Endodermal cell (in vitro differentiated cells): ENCODE measurements around the gene PGLYRP3. TPM values are rescaled to one million over a fixed set of nuclear protein-coding genes. Genes with fewer than 3 reads are reported as not detected.
A peak's percentile ranks its signal among the peaks of the same experiment; 100 is the strongest.

ENCODE experiments used
- DNase-seq: peaks from one replicate; pipeline ENCODE4 v3.0.0-alpha.2; 2017
- H3K27ac ChIP-seq: 2 replicates; pipeline ENCODE4 v1.5.1; 2013; ENCODE audit warnings: mild to moderate bottlenecking, low read depth, low read length, moderate library complexity
- H3K27me3 ChIP-seq: 2 replicates; pipeline ENCODE4 v1.6.1; 2013; ENCODE audit warnings: mild to moderate bottlenecking, low read length, moderate library complexity; ENCODE audit not compliant: insufficient read depth, control insufficient read depth, poor library complexity, severe bottlenecking
- H3K36me3 ChIP-seq: 2 replicates; pipeline ENCODE4 v1.7.0; 2013; ENCODE audit warnings: mild to moderate bottlenecking, low read length, moderate library complexity; ENCODE audit not compliant: control insufficient read depth, insufficient read depth
- H3K4me1 ChIP-seq: one replicate; pipeline ENCODE4 v1.7.0; 2013; ENCODE audit warnings: low read length; ENCODE audit not compliant: control insufficient read depth, insufficient read depth
- H3K4me3 ChIP-seq: 2 replicates; pipeline ENCODE4 v1.5.1; 2013; ENCODE audit warnings: mild to moderate bottlenecking, low read length, moderate library complexity
- H3K9ac ChIP-seq: 2 replicates; pipeline ENCODE4 v1.6.1; 2013; ENCODE audit warnings: mild to moderate bottlenecking, low read length, moderate library complexity; ENCODE audit not compliant: poor library complexity, severe bottlenecking; ENCODE audit errors: extremely low read depth
- H3K9me3 ChIP-seq: 2 replicates; pipeline ENCODE4 v1.6.1; 2013; ENCODE audit warnings: mild to moderate bottlenecking, low read length, moderate library complexity; ENCODE audit not compliant: control insufficient read depth
- H3K27ac Mint-ChIP-seq: 2 replicates; pipeline ENCODE4 v1.8.0; 2020; ENCODE audit warnings: mixed read lengths
- H3K27me3 Mint-ChIP-seq: 2 replicates; pipeline ENCODE4 v1.8.0; 2021; ENCODE audit warnings: mild to moderate bottlenecking, mixed read lengths; ENCODE audit not compliant: insufficient read depth
- H3K36me3 Mint-ChIP-seq: 2 replicates; pipeline ENCODE4 v1.8.0; 2020; ENCODE audit warnings: low read depth, mixed read lengths
- H3K4me1 Mint-ChIP-seq: 2 replicates; pipeline ENCODE4 v1.8.0; 2020; ENCODE audit warnings: mixed read lengths
- H3K4me3 Mint-ChIP-seq: 2 replicates; pipeline ENCODE4 v1.8.0; 2020; ENCODE audit warnings: mild to moderate bottlenecking, moderate library complexity, mixed read lengths
- H3K9me3 Mint-ChIP-seq: 2 replicates; pipeline ENCODE4 v1.8.0; 2020; ENCODE audit warnings: mild to moderate bottlenecking, mixed read lengths
- CTCF ChIP-seq: fragments of 200-600 bp; sonication (generic); conservative IDR thresholded peaks from 2 replicates; pipeline ENCODE4 v1.5.0; 2021; ENCODE audit warnings: antibody characterized with exemption, mild to moderate bottlenecking
- WGBS, 2 experiments: methylation state at CpG; one replicate each; pipeline versions ENCODE4 v1.1.5 to v1.1.7; 2013; ENCODE audit warnings: missing lambda C conversion rate in 2 of 2, mixed read lengths in 1 of 2; ENCODE audit not compliant: insufficient coverage in 1 of 2, insufficient read length in 1 of 2; 5-methylcytosine and 5-hydroxymethylcytosine counted together
- total RNA-seq, 2 donors: library from RNA; stranded (reverse); fragmentation: NEBNext Ultra II Directional in 1 of 2; extraction: Animal tissue kit (Norgen Biotek cat#: 25700) in 1 of 2; gene quantifications; 2 replicates in 1 of 2; 3 replicates in 1 of 2; pipeline ENCODE4 v1.2.1, GENCODE V29; 2021

The PGLYRP3 gene
- total RNA-seq, 2 donors from 2014 or later, result not detected

- 89 to 91% methylated on average over 3 of the region's 3 CpGs for WGBS, 2 experiments
Measured at GRCh38 chr1:153358691-153358975, 45.9 kb upstream of the PGLYRP3 start.

GRCh38 chr1:153357853-153358690 is 45.3 kb upstream of the PGLYRP3 start, which contains the start of gene S100A9:
Gene S100A9, plus strand, starts transcription at chr1:153357854. Its CDS starts 430 bp downstream, at chr1:153358284.
- Mint-ChIP-seq H3K4me3 (no peak within 1 kb of the TSS), H3K4me1 (no peaks in the 10 kb centered on the region), H3K9me3 (no peaks in the 10 kb centered on the region), H3K36me3 (no peaks in the 10 kb centered on the region), H3K27me3 (peaks cover 4% of the 10 kb centered on the region), H3K27ac (no peak within 1 kb of the TSS)
- H3K27ac ChIP-seq, result no peak within 1 kb of the TSS
- no peaks in the 10 kb centered on the region for H3K9me3 ChIP-seq
- peak; percentile 32 for DNase-seq
- no peak for TF ChIP-seq CTCF
- no peak within 1 kb of the TSS for H3K9ac ChIP-seq
- no peaks in the 10 kb centered on the region for H3K36me3 ChIP-seq
- H3K27me3 ChIP-seq, result no peaks in the 10 kb centered on the region
- H3K4me1 ChIP-seq, result no peaks in the 10 kb centered on the region
- H3K4me3 ChIP-seq, result no peak within 1 kb of the TSS
- WGBS, 2 experiments, result 87 to 88% methylated on average over 10 to 11 of the region's 11 CpGs

More at GRCh38 chr1:153358691-153358975, 45.9 kb upstream of the PGLYRP3 start:
- Mint-ChIP-seq H3K9me3 (no peaks in the 10 kb centered on the region), H3K4me3 (no peak overlapping the region), H3K27me3 (peaks cover 7% of the 10 kb centered on the region), H3K4me1 (no peaks in the 10 kb centered on the region), H3K27ac (no peak overlapping the region), H3K36me3 (no peaks in the 10 kb centered on the region)
- no peaks in the 10 kb centered on the region for H3K27me3 ChIP-seq
- DNase-seq, result peak; percentile 9
- no peak overlapping the region for H3K4me3 ChIP-seq
- no peak for TF ChIP-seq CTCF
- H3K9me3 ChIP-seq, result no peaks in the 10 kb centered on the region
- H3K36me3 ChIP-seq, result no peaks in the 10 kb centered on the region
- no peak overlapping the region for H3K9ac ChIP-seq
- H3K27ac ChIP-seq, result no peak overlapping the region
- no peaks in the 10 kb centered on the region for H3K4me1 ChIP-seq

DNA sequence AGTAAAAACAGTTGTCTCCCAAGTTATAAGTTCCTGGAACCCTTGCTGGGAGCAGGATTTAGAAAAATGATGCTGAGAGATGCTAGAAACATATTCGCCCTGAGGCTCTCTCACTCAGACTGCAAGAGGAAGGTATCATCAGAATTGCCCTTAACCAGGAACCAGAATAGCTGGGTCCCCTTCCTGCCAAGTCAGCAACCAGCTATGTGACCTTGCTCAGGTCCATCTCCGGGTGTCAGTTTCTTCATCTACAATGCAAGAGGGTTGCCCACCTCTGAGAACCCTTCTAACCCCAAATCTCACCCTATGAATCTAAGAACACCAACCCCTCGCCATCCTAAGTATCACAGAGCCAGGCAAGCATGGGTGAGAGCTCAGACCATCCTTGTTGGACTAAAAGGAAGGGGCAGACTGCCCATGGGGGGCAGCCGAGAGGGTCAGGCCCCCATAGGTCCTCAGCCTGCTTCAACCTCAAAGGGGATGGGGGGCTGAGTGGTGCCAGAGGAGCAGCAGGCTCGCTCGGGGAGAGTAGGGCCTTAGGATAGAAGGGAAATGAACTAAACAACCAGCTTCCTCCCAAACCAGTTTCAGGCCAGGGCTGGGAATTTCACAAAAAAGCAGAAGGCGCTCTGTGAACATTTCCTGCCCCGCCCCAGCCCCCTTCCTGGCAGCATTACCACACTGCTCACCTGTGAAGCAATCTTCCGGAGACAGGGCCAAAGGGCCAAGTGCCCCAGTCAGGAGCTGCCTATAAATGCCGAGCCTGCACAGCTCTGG is 44.5 kb upstream of the PGLYRP3 start:
- DNase-seq, result peak; percentile 42
- H3K4me1 Mint-ChIP-seq, result no peaks in the 10 kb centered on the region
- no peaks in the 10 kb centered on the region for H3K9me3 Mint-ChIP-seq
- Histone ChIP-seq H3K27me3 (no peaks in the 10 kb centered on the region), H3K36me3 (no peaks in the 10 kb centered on the region), H3K9ac (no peak overlapping the region), H3K27ac (no peak overlapping the region), H3K9me3 (no peaks in the 10 kb centered on the region), H3K4me1 (no peaks in the 10 kb centered on the region), H3K4me3 (no peak overlapping the region)
- H3K4me3 Mint-ChIP-seq, result no peak overlapping the region
- no peaks in the 10 kb centered on the region for H3K27me3 Mint-ChIP-seq
- no peak for TF ChIP-seq CTCF
- H3K27ac Mint-ChIP-seq, result no peak overlapping the region
- H3K36me3 Mint-ChIP-seq, result no peaks in the 10 kb centered on the region
- 86 to 92% methylated on average over 3 to 10 of the region's 10 CpGs for WGBS, 2 experiments
